ENCODE data around the gene SCGB3A1.

SCGB3A1 gene

GRCh38 chr5:180586870-180587269 is 4.4 kb downstream of the SCGB3A1 start:
- no peak for DNase-seq

- no peak for DNase-seq
Measured at GRCh38 chr5:180586204-180586603, 5.1 kb downstream of the SCGB3A1 start.

- DNase-seq, result no peak
Measured at GRCh38 chr5:180583738-180584137, 7.6 kb downstream of the SCGB3A1 start.

DNA sequence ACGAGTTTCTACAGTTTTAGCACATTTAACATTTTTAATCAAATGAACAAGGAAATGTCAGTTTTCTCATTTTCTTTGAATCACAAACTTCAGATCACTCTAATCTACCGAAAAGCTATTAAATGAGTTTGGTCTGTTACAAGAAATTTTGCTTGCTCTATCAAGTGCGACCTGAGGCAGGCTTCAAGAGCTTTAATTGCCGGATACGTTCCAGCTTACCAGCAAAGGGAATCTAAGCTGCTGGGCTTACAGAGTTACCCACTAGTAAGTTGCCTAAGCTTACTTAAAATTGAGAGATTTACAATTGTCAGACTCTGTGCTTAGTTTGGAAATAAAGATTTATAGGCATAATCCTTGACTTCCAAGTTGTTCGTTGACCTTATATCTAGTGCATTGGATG is 10.6 kb downstream of the SCGB3A1 start:
- no peak for DNase-seq

GRCh38 chr5:180575571-180575970 is 15.7 kb downstream of the SCGB3A1 start:
- DNase-seq, result no peak

GRCh38 chr5:180568914-180569313 is 22.4 kb downstream of the SCGB3A1 start:
- no peak for DNase-seq

DNA sequence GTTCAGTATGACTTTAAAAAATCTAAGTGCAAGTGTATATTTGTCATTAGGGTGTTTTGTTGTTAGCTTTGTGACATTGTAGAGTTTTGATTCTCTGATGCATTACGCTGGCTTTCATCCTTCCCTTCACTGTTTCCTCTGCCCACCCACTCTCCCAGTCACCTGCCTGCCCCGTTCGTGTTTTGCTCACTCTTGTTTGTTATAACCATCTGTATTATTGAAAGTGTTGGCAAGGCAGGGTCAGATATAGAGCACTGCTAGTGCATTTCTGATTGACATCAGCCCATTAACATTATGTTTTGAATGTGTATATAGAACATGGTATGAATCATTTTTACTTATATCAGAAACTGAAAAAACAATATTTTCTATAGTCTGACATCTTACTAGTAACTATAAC is 27.3 kb downstream of the SCGB3A1 start:
- no peak for DNase-seq

- no peak for DNase-seq
Measured at GRCh38 chr5:180558232-180558631, 33.1 kb downstream of the SCGB3A1 start.

DNA sequence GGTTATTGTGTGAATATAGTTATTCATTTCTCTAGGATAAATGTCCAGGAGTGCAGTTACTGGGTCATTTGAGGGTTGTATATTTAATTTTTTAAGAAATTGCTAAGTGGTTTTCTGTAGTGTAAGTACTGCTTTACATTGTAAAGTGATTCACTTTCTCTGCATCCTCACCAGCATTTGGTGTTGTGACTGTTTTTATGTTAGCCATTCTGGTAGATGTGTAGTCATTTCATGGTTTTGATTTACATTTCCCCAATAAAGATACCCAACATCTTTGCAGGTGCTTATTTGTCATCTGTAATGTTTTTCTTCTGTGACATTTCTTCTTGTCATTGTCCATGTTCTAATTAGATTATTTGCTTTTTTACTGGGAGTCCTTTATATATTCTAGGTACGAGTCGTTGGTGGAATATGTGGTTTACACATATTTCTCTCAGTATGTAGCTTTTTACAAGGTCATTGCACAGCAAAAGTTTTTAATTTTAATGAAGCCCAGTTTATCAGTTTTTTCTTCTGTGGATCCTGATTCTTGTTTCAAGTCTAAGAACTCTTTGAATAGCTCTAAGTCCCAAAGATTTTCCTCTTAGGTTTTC is 34.0 kb downstream of the SCGB3A1 start:
- DNase-seq, result no peak

- DNase-seq, result no peak
Measured at GRCh38 chr5:180555168-180555921, 36.0 kb downstream of the SCGB3A1 start.

GRCh38 chr5:180553530-180553929 is 37.8 kb downstream of the SCGB3A1 start:
- no peak for DNase-seq

DNA sequence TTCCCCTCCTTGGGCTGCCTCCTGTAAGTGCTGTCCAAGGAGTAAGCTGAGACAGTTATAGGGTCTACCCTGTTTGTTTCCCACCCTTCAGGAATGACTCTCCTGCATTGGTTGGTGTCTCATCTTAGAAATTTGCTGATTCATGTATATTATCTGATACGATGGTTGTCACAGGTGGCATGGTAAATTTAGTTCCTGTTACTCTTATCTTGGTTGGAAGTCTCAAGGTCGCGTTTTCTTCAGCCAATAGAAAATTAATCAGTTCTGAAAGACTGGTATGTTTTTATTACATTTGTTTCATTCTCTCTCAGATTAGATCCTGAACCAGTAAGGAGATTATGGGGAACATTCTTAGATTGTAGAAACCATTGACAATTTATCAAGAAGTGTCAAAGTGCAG is 42.7 kb downstream of the SCGB3A1 start:
- no peak for DNase-seq

GRCh38 chr5:180545248-180545647 is 46.1 kb downstream of the SCGB3A1 start:
- no peak for DNase-seq

DNA sequence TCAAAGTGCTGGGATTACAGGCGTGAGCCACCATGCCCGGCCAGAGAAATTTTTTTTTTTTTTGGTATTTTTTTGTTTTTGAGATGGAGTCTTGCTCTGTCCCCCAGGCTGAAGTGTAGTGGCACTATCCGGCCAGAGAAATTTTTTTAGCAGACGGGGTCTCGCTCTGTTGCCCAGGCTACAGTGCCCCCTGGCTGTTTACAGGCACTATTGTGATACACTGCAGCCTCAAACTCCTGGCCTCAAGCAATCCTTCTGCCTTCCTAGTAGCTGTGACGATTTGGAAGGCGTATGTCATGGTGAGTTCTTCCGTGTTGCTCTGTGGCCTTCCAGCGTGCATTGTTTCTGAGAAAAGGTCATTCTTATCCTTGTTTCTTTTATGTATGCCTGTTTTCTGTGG is 49.6 kb downstream of the SCGB3A1 start:
- DNase-seq, result no peak
